Cerebellar cortex (tissue), 1 donor: ENCODE data around the gene FUT7.

Experiments
- DNase-seq: peaks from one replicate; pipeline ENCODE4 v3.0.0-alpha.2; 2015; ENCODE audit warnings: low spot score

The FUT7 gene

GRCh38 chr9:137032858-137033257, 970 bp upstream of the FUT7 start:
- no peak for DNase-seq

GRCh38 chr9:137030538-137031527, 1.1 kb downstream of the FUT7 start:
- DNase-seq: peak; percentile 52

GRCh38 chr9:137030006-137030405, 1.9 kb downstream of the FUT7 start:
- no peak for DNase-seq

GRCh38 chr9:137029058-137029936, 2.6 kb downstream of the FUT7 start:
- peak; percentile 83 for DNase-seq

- peak; percentile 48 for DNase-seq
Measured at GRCh38 chr9:137028263-137029057, 3.4 kb downstream of the FUT7 start.

GRCh38 chr9:137027369-137028262, 4.3 kb downstream of the FUT7 start, which contains the start of gene ABCA2:
ABCA2 (minus strand) TSS chr9:137028237; CDS start chr9:137028140, 97 bp downstream.
- DNase-seq: no peak

GRCh38 chr9:137026828-137027227, 5.1 kb downstream of the FUT7 start:
- no peak for DNase-seq

- DNase-seq: no peak
Measured at GRCh38 chr9:137026384-137026783, 5.5 kb downstream of the FUT7 start.

- DNase-seq: peak; percentile 63
Measured at GRCh38 chr9:137025517-137025966, 6.3 kb downstream of the FUT7 start.

- DNase-seq: no peak
Measured at GRCh38 chr9:137023583-137023991, 8.3 kb downstream of the FUT7 start.

GRCh38 chr9:137023157-137023556, 8.7 kb downstream of the FUT7 start:
- no peak for DNase-seq

GRCh38 chr9:137022662-137023008, 9.3 kb downstream of the FUT7 start:
- no peak for DNase-seq

GRCh38 chr9:137021979-137022661, 9.8 kb downstream of the FUT7 start:
- peak; percentile 72 for DNase-seq

- DNase-seq: no peak
Measured at GRCh38 chr9:137021568-137021978, 10.3 kb downstream of the FUT7 start.

- no peak for DNase-seq
Measured at GRCh38 chr9:137020771-137021567, 10.9 kb downstream of the FUT7 start.

GRCh38 chr9:137019891-137020683, 11.8 kb downstream of the FUT7 start:
- DNase-seq: no peak

GRCh38 chr9:137018761-137019559, 12.9 kb downstream of the FUT7 start:
- no peak for DNase-seq
